SH-SY5Y (cell line): ENCODE measurements around the gene LRRC32.

Experiments
- GATA2 ChIP-seq: IDR thresholded peaks from 2 replicates; pipeline ENCODE4 v1.6.1; 2011; ENCODE audit warnings: mild to moderate bottlenecking, low read depth, low read length
- GATA3 ChIP-seq: IDR thresholded peaks from 2 replicates; pipeline ENCODE4 v1.6.1; 2011; ENCODE audit warnings: low read depth, mild to moderate bottlenecking, low read length, moderate library complexity

DNA sequence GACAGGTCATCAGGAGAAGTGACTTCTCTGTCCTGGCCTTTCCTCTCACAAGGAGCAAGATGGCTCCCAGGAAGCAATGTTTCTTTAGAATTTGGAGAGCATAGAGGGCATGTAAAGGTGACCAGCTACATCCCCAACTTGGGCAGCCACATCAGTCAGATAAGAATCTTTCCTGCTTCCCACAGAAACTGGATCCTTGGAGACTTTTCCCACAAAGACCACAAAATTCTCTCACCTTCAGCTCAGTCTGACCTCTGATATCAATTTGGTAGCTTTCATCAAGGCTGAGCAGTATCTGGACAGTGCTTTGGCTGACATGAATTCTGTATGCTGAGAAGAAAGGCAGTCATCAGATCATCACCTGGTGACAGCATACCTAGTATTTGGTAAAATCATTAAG lies 23.3 kb upstream of the LRRC32 start:
- TF ChIP-seq GATA2, result no peak
- TF ChIP-seq GATA3, result no peak
